HFFc6 (cell line): Measurements from ENCODE around the gene SH3RF3. TPM values are rescaled to one million over a fixed set of nuclear protein-coding genes. Genes with fewer than 3 reads are reported as not detected.

Experiments
- DNase-seq: peaks from one replicate; pipeline ENCODE4 v3.0.0-alpha.2; 2018
- H3K27ac Mint-ChIP-seq: 2 replicates; pipeline ENCODE4 v1.8.0; 2020; ENCODE audit warnings: mild to moderate bottlenecking, mixed read lengths
- H3K27me3 Mint-ChIP-seq: 2 replicates; pipeline ENCODE4 v1.8.0; 2021; ENCODE audit warnings: mild to moderate bottlenecking, moderate library complexity, mixed read lengths; ENCODE audit not compliant: insufficient read depth
- H3K36me3 Mint-ChIP-seq: 2 replicates; pipeline ENCODE4 v1.8.0; 2021; ENCODE audit warnings: low read depth, mixed read lengths
- H3K4me1 Mint-ChIP-seq: 2 replicates; pipeline ENCODE4 v1.8.0; 2020; ENCODE audit warnings: low read depth, mixed read lengths
- H3K4me3 Mint-ChIP-seq: 2 replicates; pipeline ENCODE4 v1.8.0; 2020; ENCODE audit warnings: mild to moderate bottlenecking, moderate library complexity, mixed read lengths
- H3K9me3 Mint-ChIP-seq: 2 replicates; pipeline ENCODE4 v1.8.0; 2020; ENCODE audit warnings: mild to moderate bottlenecking, mixed read lengths
- CTCF ChIP-seq: fragments of 200-600 bp; sonication (generic); IDR thresholded peaks from 2 replicates; pipeline ENCODE4 v1.5.0; 2021; ENCODE audit warnings: antibody characterized with exemption, mild to moderate bottlenecking
- total RNA-seq, 6 experiments: library from RNA; stranded (reverse); fragmentation: NEBNext Ultra II Directional; extraction: Animal tissue kit (Norgen Biotek cat#: 25700); gene quantifications; 2 replicates in 1 of 6; 3 replicates in 5 of 6; pipeline ENCODE4 v1.2.3, GENCODE V29; 2021

The SH3RF3 gene
- total RNA-seq, 6 experiments from 2014 or later = 2.4 to 4.4 (median 3.7) TPM

GRCh38 chr2:109172556-109173105, 43.6 kb downstream of the SH3RF3 start:
- Mint-ChIP-seq H3K27me3 (peaks cover 12% of the 10 kb centered on the region), H3K4me3 (peak overlapping the region; percentile 80), H3K9me3 (0 out of 2 replicates have a peak, but pooled peaks cover 6% of the 10 kb centered on the region), H3K27ac (peak overlapping the region; percentile 94), H3K36me3 (peaks cover 11% of the 10 kb centered on the region; the same call in 1 of the 2 replicates), H3K4me1 (peaks cover 51% of the 10 kb centered on the region)
- no peak for TF ChIP-seq CTCF
- no peak for DNase-seq

- Mint-ChIP-seq H3K27me3 (peaks cover 10% of the 10 kb centered on the region), H3K36me3 (peaks cover 2% of the 10 kb centered on the region; the same call in 1 of the 2 replicates), H3K4me3 (peak overlapping the region; percentile 80), H3K27ac (peak overlapping the region; percentile 94), H3K4me1 (peaks cover 42% of the 10 kb centered on the region), H3K9me3 (0 out of 2 replicates have a peak, but pooled peaks cover 6% of the 10 kb centered on the region)
- no peak for TF ChIP-seq CTCF
- DNase-seq = peak; percentile 55
Observed at GRCh38 chr2:109173311-109174171, 44.5 kb downstream of the SH3RF3 start.

GRCh38 chr2:109174214-109174613, 45.2 kb downstream of the SH3RF3 start:
- H3K4me3 Mint-ChIP-seq = peak overlapping the region; percentile 80; the same call in 1 of the 2 replicates

GRCh38 chr2:109174626-109175349, 45.8 kb downstream of the SH3RF3 start:
- no peak for TF ChIP-seq CTCF
- peaks cover 40% of the 10 kb centered on the region for H3K4me1 Mint-ChIP-seq
- H3K36me3 Mint-ChIP-seq = peaks cover 6% of the 10 kb centered on the region; the same call in 1 of the 2 replicates
- H3K27ac Mint-ChIP-seq = no peak overlapping the region
- no peak overlapping the region for H3K4me3 Mint-ChIP-seq
- peaks cover 13% of the 10 kb centered on the region for H3K27me3 Mint-ChIP-seq
- peaks cover 10% of the 10 kb centered on the region; the same call in 1 of the 2 replicates for H3K9me3 Mint-ChIP-seq
- no peak for DNase-seq

More at GRCh38 chr2:109174214-109174613, 45.2 kb downstream of the SH3RF3 start:
- Mint-ChIP-seq H3K36me3 (no peaks in the 10 kb centered on the region), H3K27me3 (peaks cover 7% of the 10 kb centered on the region), H3K9me3 (0 out of 2 replicates have a peak, but pooled peaks cover 6% of the 10 kb centered on the region), H3K27ac (peak overlapping the region; percentile 94), H3K4me1 (peaks cover 40% of the 10 kb centered on the region)
- no peak for TF ChIP-seq CTCF
- no peak for DNase-seq

GRCh38 chr2:109175350-109175678, 46.3 kb downstream of the SH3RF3 start:
- Mint-ChIP-seq H3K4me1 (peaks cover 41% of the 10 kb centered on the region), H3K36me3 (peaks cover 11% of the 10 kb centered on the region), H3K27me3 (peaks cover 17% of the 10 kb centered on the region), H3K4me3 (no peak overlapping the region), H3K27ac (no peak overlapping the region), H3K9me3 (peaks cover 14% of the 10 kb centered on the region)
- TF ChIP-seq CTCF = no peak
- DNase-seq = no peak
